PC-3 (cell line): ENCODE data around the gene EVI2A. TPM values are rescaled to one million over a fixed set of nuclear protein-coding genes. Genes with fewer than 3 reads are reported as not detected.

Experiments
- ATAC-seq: fragments of 200-7000 bp; cut with Tn5 transposase; 2 replicates; pipeline ENCODE4 v1.9.1; 2020; ENCODE audit warnings: mild to moderate bottlenecking, moderate library complexity
- BruUV-seq: library from RNA; stranded (reverse); fragments of 400-500 nt; replicated peaks from 2 replicates; lab custom pipeline; 2021; lab: Mats Ljungman, UMichigan
- CTCF ChIA-PET: fragments of 300-600 bp; sonication (Branson Sonifier 250); formaldehyde crosslinking; loops from one replicate; lab custom pipeline; 2022; ENCODE audit warnings: antibody characterized with exemption; lab: Charles Lee
- POLR2A ChIA-PET: fragments of 300-600 bp; sonication (Branson Sonifier 250); formaldehyde crosslinking; loops from one replicate; lab custom pipeline; 2022; ENCODE audit warnings: antibody characterized with exemption; ENCODE audit not compliant: unreplicated experiment; lab: Charles Lee
- DNase-seq: peaks from one replicate; pipeline ENCODE4 v3.0.0-alpha.2; 2015
- H2AFZ ChIP-seq: fragments of 300-600 bp; sonication (generic); 2 replicates; pipeline ENCODE4 v1.6.0; 2016; ENCODE audit warnings: antibody characterized with exemption, low read length
- H3F3A ChIP-seq: fragments of 300-600 bp; sonication (generic); one replicate; pipeline ENCODE4 v1.6.0; 2017; ENCODE audit warnings: antibody characterized with exemption, low read length, control low read depth, mild to moderate bottlenecking; ENCODE audit not compliant: unreplicated experiment
- H3K27ac ChIP-seq: fragments of 300-600 bp; sonication (generic); 2 replicates; pipeline ENCODE4 v1.5.1; 2016; ENCODE audit warnings: mild to moderate bottlenecking, low read length
- H3K27me3 ChIP-seq: fragments of 300-600 bp; sonication (generic); 2 replicates; pipeline ENCODE4 v1.6.1; 2016; ENCODE audit warnings: low read length, mixed read lengths
- H3K36me3 ChIP-seq: fragments of 300-600 bp; sonication (generic); 2 replicates; pipeline ENCODE4 v1.6.1; 2016; ENCODE audit warnings: low read depth, mixed run types, low read length, mixed read lengths
- H3K4me1 ChIP-seq: fragments of 300-600 bp; sonication (generic); 2 replicates; pipeline ENCODE4 v1.5.1; 2016; ENCODE audit warnings: low read length; ENCODE audit not compliant: insufficient read depth
- H3K4me2 ChIP-seq: fragments of 300-600 bp; sonication (generic); 2 replicates; pipeline ENCODE4 v1.6.0; 2016; ENCODE audit warnings: low read length
- H3K4me3 ChIP-seq: fragments of 300-600 bp; sonication (generic); 2 replicates; pipeline ENCODE4 v1.5.1; 2016; ENCODE audit warnings: mild to moderate bottlenecking, low read length, mixed read lengths
- H3K79me2 ChIP-seq: fragments of 300-600 bp; sonication (generic); 2 replicates; pipeline ENCODE4 v1.6.1; 2017; ENCODE audit warnings: low read length, mixed read lengths
- H3K9ac ChIP-seq: fragments of 300-600 bp; sonication (generic); 2 replicates; pipeline ENCODE4 v1.6.0; 2016; ENCODE audit warnings: mild to moderate bottlenecking, low read length
- H3K9me2 ChIP-seq: fragments of 300-600 bp; sonication (generic); replicated peaks from 2 replicates; pipeline ENCODE4 v1.6.1; 2016; ENCODE audit warnings: mixed run types, low read length, mixed read lengths
- H3K9me3 ChIP-seq: fragments of 300-600 bp; sonication (generic); 2 replicates; pipeline ENCODE4 v1.6.1; 2016; ENCODE audit warnings: low read length, mixed read lengths
- H4K20me1 ChIP-seq: fragments of 300-600 bp; sonication (generic); 2 replicates; pipeline ENCODE4 v1.6.1; 2016; ENCODE audit warnings: low read length, mixed read lengths
- CTCF ChIP-seq: fragments of 300-600 bp; sonication (generic); conservative IDR thresholded peaks from 2 replicates; pipeline ENCODE4 v1.5.1; 2017; ENCODE audit warnings: antibody characterized with exemption, low read depth, mild to moderate bottlenecking, low read length
- EZH2 ChIP-seq: fragments of 300-600 bp; sonication (generic); IDR thresholded peaks from one replicate; pipeline ENCODE4 v1.6.1; 2017; ENCODE audit warnings: antibody characterized with exemption, mild to moderate bottlenecking, low read length; ENCODE audit not compliant: unreplicated experiment
- EZH2phosphoT487 ChIP-seq: fragments of 300-600 bp; sonication (generic); IDR thresholded peaks from 2 replicates; pipeline ENCODE4 v1.6.1; 2018; ENCODE audit warnings: mild to moderate bottlenecking, antibody characterized with exemption, low read length, borderline replicate concordance
- intact Hi-C: fragments of 100-400 bp; cut with micrococcal nuclease; formaldehyde crosslinking; loops from 2 replicates; pipeline ENCODE4 v1.9.0; 2023
- total RNA-seq: library from RNA; depleted of rRNA; stranded (reverse); fragments of >200 nt; gene quantifications from 2 replicates; pipeline ENCODE4 v1.2.3, GENCODE V29; 2014

EVI2A gene
- total RNA-seq, 1 experiment from 2014 or later, result not detected

GRCh38 chr17:31364012-31364411 lies 42.6 kb upstream of the EVI2A start:
- ChIA-PET POLR2A (no interaction called here), CTCF (no interaction called here)
- Histone ChIP-seq H3K9me2 (no peaks in the 10 kb centered on the region), H3K9me3 (no peaks in the 10 kb centered on the region), H2AFZ (no peak overlapping the region), H3K36me3 (no peaks in the 10 kb centered on the region), H3K9ac (no peak overlapping the region), H3F3A (no peaks in the 10 kb centered on the region), H3K4me1 (no peaks in the 10 kb centered on the region), H3K27me3 (no peaks in the 10 kb centered on the region), H3K4me2 (no peak overlapping the region), H3K4me3 (no peak overlapping the region), H3K79me2 (no peaks in the 10 kb centered on the region), H3K27ac (no peak overlapping the region), H4K20me1 (no peaks in the 10 kb centered on the region)
- intact Hi-C loops, result loop anchor here (10.0 kb wide), 1 partner anchor 49 kb away; the partner anchor contains the start of gene EVI2B
- BruUV-seq, result no TSS peak
- no peak for ATAC-seq
- DNase-seq, result no peak
- no peak for TF ChIP-seq EZH2phosphoT487

- intact Hi-C loops, result loop anchor here (5.0 kb wide), 1 partner anchor 96 kb away; no protein-coding TSS in a partner anchor
- Histone ChIP-seq H2AFZ (no peak overlapping the region), H3K9me2 (no peaks in the 10 kb centered on the region), H3K27ac (no peak overlapping the region), H3K9me3 (no peaks in the 10 kb centered on the region), H3K27me3 (no peaks in the 10 kb centered on the region), H3K79me2 (no peaks in the 10 kb centered on the region), H3K4me3 (no peak overlapping the region), H3K4me2 (no peak overlapping the region), H3K36me3 (no peaks in the 10 kb centered on the region; the same call in 1 of the 2 replicates), H4K20me1 (no peaks in the 10 kb centered on the region), H3F3A (no peaks in the 10 kb centered on the region), H3K4me1 (peaks cover 11% of the 10 kb centered on the region), H3K9ac (no peak overlapping the region)
- CTCF ChIA-PET, result no interaction called here
- ATAC-seq, result peak; percentile 35; the same call in 1 of the 2 replicates
- POLR2A ChIA-PET, result no interaction called here
- DNase-seq, result peak; percentile 25
- BruUV-seq, result no TSS peak
- TF ChIP-seq EZH2, result no peak
- TF ChIP-seq CTCF, result no peak
Measured at GRCh38 chr17:31357839-31358394, 36.5 kb upstream of the EVI2A start.

GRCh38 chr17:31357091-31357490 lies 35.7 kb upstream of the EVI2A start:
- DNase-seq (no peak), ATAC-seq (no peak)
- ChIA-PET CTCF (no interaction called here), POLR2A (no interaction called here)
- Histone ChIP-seq H3K27me3 (no peaks in the 10 kb centered on the region), H3K4me2 (no peak overlapping the region), H3K4me1 (peaks cover 11% of the 10 kb centered on the region), H3K79me2 (no peaks in the 10 kb centered on the region), H3F3A (no peaks in the 10 kb centered on the region), H3K36me3 (no peaks in the 10 kb centered on the region; the same call in 1 of the 2 replicates), H3K9ac (no peak overlapping the region), H3K4me3 (no peak overlapping the region), H3K9me3 (no peaks in the 10 kb centered on the region), H4K20me1 (no peaks in the 10 kb centered on the region), H2AFZ (no peak overlapping the region), H3K9me2 (no peaks in the 10 kb centered on the region), H3K27ac (no peak overlapping the region)
- no TSS peak for BruUV-seq
- intact Hi-C loops, result loop anchor here (5.0 kb wide), 1 partner anchor 95 kb away; no protein-coding TSS in a partner anchor
- TF ChIP-seq CTCF (no peak), EZH2 (no peak), EZH2phosphoT487 (no peak)
